Measurements from ENCODE around the gene RNF130. TPM values are rescaled to one million over a fixed set of nuclear protein-coding genes. Genes with fewer than 3 reads are reported as not detected.

Gene RNF130
- total RNA-seq, 1 donor from 2014 or later = 43.4 TPM

DNA sequence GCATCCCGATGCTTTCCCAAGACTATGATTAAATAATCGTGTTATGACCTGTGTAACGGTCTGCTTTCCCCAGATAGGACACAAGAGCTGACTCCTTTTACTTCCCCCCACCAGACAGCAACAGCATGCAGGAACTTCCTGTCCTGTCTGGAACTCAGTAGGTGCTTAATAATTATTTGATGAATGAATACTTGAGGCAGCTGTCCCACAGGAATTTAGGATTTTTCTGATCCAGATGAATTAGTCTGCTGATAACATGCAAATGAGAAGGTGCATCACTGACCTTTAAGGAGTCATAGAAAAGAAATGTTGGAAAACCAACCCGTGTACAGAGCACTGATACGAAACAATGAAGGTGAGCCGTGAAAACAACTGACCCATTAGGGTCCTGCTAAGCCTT is 12.2 kb downstream of the RNF130 start:
- no peak overlapping the region for H3K4me3 Mint-ChIP-seq (ENCODE audit: unreplicated experiment)
- H3K4me1 Mint-ChIP-seq (ENCODE audit: low read depth) = peaks cover 45% of the 10 kb centered on the region
- no peak for DNase-seq (ENCODE audit: low spot score)
- no peaks in the 10 kb centered on the region for H3K27me3 Mint-ChIP-seq (ENCODE audit: low read depth)
- no peaks in the 10 kb centered on the region for H3K36me3 Mint-ChIP-seq (ENCODE audit: low read depth)
- TF ChIP-seq, protein P1, sequence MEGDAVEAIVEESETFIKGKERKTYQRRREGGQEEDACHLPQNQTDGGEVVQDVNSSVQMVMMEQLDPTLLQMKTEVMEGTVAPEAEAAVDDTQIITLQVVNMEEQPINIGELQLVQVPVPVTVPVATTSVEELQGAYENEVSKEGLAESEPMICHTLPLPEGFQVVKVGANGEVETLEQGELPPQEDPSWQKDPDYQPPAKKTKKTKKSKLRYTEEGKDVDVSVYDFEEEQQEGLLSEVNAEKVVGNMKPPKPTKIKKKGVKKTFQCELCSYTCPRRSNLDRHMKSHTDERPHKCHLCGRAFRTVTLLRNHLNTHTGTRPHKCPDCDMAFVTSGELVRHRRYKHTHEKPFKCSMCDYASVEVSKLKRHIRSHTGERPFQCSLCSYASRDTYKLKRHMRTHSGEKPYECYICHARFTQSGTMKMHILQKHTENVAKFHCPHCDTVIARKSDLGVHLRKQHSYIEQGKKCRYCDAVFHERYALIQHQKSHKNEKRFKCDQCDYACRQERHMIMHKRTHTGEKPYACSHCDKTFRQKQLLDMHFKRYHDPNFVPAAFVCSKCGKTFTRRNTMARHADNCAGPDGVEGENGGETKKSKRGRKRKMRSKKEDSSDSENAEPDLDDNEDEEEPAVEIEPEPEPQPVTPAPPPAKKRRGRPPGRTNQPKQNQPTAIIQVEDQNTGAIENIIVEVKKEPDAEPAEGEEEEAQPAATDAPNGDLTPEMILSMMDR (IDR thresholded peaks at IDR 0.05) = no peak
- no peaks in the 10 kb centered on the region for H3K9me3 Mint-ChIP-seq (ENCODE audit: low read depth)
- H3K27ac Mint-ChIP-seq (ENCODE audit: unreplicated experiment) = no peak overlapping the region

DNA sequence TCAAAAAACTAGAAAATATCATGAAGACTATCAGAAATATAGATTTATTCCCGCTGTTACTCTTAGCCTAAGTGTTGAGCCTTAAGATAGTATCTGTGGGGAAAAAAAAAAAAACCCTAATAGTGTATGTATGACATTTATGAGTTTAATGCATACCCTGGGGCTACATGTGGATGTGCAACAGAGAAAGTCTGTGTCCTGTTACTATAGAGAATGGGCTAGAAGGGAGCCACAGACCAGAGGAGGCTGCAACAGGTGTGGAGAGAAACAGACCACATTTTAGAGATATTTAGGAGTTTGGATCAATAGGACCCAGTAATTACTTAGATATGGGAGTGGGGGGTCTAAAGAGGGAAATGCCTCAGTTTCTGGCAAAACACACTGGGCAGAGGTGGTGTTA is 15.4 kb downstream of the RNF130 start:
- no peak for DNase-seq (ENCODE audit: low spot score)
- Mint-ChIP-seq H3K27ac (ENCODE audit: unreplicated experiment) (peak overlapping the region; percentile 87), H3K27me3 (ENCODE audit: low read depth) (no peaks in the 10 kb centered on the region), H3K9me3 (ENCODE audit: low read depth) (no peaks in the 10 kb centered on the region), H3K4me1 (ENCODE audit: low read depth) (peaks cover 44% of the 10 kb centered on the region), H3K4me3 (ENCODE audit: unreplicated experiment) (no peak overlapping the region), H3K36me3 (ENCODE audit: low read depth) (no peaks in the 10 kb centered on the region)
- TF ChIP-seq, protein P1 (IDR thresholded peaks at IDR 0.05) = no peak

DNA sequence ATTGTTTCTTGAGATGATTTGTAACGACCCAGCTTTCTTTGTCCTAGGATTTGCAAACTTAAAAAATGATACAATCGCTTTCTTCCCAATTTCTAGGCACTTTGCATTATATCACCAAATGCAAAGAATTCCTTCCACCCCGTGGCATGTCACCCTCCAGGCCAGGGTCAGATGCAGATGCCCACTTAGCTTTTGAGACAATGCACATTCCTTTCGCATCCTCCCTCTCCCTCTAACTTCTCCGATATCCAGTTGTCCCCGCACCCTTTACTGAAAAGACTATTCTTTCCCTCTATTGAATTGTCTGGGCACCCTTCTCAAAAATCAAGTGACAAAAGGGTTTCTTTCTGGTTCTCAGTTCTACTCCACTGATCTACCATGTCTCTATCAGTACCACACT is 17.3 kb downstream of the RNF130 start:
- no peaks in the 10 kb centered on the region for H3K9me3 Mint-ChIP-seq (ENCODE audit: low read depth)
- H3K4me3 Mint-ChIP-seq (ENCODE audit: unreplicated experiment) = no peak overlapping the region
- TF ChIP-seq, protein P1 (IDR thresholded peaks at IDR 0.05) = no peak
- H3K4me1 Mint-ChIP-seq (ENCODE audit: low read depth) = peaks cover 48% of the 10 kb centered on the region
- no peaks in the 10 kb centered on the region for H3K27me3 Mint-ChIP-seq (ENCODE audit: low read depth)
- H3K36me3 Mint-ChIP-seq (ENCODE audit: low read depth) = no peaks in the 10 kb centered on the region
- no peak overlapping the region for H3K27ac Mint-ChIP-seq (ENCODE audit: unreplicated experiment)
- no peak for DNase-seq (ENCODE audit: low spot score)

DNA sequence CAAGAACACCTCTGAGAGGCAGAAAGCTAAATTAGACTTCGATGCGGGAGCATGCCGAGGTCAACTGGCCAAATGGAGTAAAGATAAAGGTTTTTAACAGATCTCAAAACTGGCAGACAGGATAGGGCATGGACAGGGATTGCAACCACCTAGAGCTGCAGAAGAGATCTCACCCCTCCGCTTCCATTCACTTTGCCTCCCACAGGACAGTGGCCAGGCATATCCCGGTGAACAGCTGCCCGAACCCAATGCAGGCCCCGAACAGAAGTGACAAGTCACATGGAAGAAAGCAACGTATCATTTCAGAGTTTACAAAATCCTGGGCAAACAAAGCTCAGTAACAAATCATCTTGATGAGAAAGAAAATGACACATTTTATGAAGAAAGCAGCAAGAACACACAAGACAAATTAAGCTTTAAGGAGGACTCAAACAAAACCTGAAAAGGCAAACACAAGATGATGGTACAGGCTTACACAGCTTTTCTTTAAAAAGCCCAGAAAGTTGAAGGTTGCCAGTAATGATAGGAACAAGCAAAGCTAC is 18.4 kb downstream of the RNF130 start:
- H3K9me3 Mint-ChIP-seq (ENCODE audit: low read depth) = no peaks in the 10 kb centered on the region
- H3K4me3 Mint-ChIP-seq (ENCODE audit: unreplicated experiment) = no peak overlapping the region
- no peak overlapping the region for H3K27ac Mint-ChIP-seq (ENCODE audit: unreplicated experiment)
- DNase-seq (ENCODE audit: low spot score) = no peak
- H3K4me1 Mint-ChIP-seq (ENCODE audit: low read depth) = peaks cover 53% of the 10 kb centered on the region
- TF ChIP-seq, protein P1 (IDR thresholded peaks at IDR 0.05) = no peak
- H3K27me3 Mint-ChIP-seq (ENCODE audit: low read depth) = no peaks in the 10 kb centered on the region
- no peaks in the 10 kb centered on the region for H3K36me3 Mint-ChIP-seq (ENCODE audit: low read depth)

DNA sequence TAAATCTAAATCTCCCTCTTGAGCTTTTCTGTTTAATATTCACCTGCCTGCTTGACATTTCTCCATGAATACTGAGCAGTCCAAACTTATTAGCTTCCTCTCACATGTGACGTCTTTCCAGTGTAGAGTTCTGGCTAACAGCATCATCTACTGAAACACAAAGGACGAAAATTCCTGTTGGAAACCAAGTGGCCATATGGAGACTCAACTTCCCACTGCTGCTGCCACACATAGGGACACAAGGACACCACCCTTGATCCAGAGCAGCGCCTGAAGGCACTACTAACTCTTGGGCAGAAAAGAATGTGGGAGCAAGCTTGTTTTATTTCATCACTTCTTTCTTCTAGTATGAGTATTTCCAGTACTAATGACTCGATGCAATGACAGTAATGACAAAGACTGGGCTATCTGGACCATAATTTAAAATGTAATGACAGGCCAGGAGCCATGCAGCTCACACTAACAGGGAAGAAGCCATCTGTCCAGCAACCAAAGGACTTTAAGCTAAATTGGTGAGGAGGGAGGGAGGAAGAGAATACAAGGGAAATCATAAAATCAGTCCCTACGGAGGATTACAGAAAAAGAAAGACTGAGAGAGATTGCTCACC is 19.2 kb downstream of the RNF130 start:
- Mint-ChIP-seq H3K27ac (ENCODE audit: unreplicated experiment) (no peak overlapping the region), H3K36me3 (ENCODE audit: low read depth) (no peaks in the 10 kb centered on the region), H3K9me3 (ENCODE audit: low read depth) (no peaks in the 10 kb centered on the region), H3K4me3 (ENCODE audit: unreplicated experiment) (no peak overlapping the region), H3K4me1 (ENCODE audit: low read depth) (peaks cover 52% of the 10 kb centered on the region), H3K27me3 (ENCODE audit: low read depth) (no peaks in the 10 kb centered on the region)
- no peak for DNase-seq (ENCODE audit: low spot score)
- TF ChIP-seq, protein P1 (IDR thresholded peaks at IDR 0.05) = no peak

Measured in chondrocyte (in vitro differentiated cells).